Measurements from ENCODE around the gene DHRS2.

DNA sequence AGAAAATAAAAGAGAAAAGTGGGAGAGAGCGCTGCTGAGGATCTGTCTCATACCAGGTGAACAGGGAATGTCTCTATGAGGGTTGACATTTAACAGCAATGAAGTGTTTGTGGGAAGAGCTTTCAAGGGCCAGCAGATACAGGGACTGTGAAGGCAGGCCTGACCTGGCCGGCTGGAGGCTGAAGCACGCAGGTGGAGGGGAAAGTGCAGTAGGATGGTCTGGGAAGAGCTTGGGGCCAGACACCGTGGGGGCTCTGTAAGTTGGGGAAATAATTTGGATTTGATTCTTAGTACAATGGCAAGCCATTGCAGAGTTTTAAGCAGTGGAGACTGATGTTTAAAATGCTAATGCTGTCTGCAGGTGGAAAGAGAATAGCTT lies 23.8 kb upstream of the DHRS2 start:
- TF ChIP-seq POLR2A (IDR thresholded peaks at IDR 0.05) (no peak), CTCF (IDR thresholded peaks at IDR 0.05) (no peak)
